ENCODE results near the gene ACAD9.
"Not testable (repeated sequence)": the region's sequence is repeated elsewhere in the genome, so short reads cannot be mapped to it uniquely, and the experiment has no call there.

DNA sequence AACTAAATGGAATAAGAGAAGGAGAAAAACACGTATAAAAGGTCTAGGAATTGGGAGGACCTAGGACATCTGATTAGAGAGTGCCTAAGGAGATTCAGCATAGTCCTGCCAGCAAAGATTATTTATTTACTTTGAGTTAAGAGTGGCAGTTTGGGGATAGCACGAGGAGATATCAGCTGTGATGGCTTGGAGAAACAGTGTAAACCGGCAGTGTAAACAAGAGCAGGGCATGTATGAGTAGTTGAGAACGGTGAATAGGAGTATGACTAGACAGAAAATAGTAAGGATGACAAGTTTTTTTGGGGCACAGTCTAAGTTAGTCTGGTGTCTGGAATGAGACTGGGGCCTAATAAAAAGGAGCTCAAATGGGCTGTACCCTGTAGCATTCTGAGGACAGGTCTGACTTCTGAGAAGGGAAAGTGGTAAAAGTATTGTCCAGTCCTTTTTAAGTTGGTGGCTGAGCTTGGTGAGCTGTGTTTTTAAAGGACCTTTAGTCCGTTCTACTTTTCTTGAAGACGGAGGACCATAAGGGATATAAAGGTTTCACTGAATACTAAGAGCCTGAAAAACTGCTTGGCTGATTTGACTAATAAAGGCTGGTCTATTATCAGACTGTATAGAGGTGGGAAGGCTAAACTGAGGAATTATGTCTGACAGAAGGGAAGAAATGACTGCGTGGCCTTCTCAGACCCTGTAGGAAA is 49.3 kb upstream of the ACAD9 start:
- not testable (repeated sequence) for TF ChIP-seq CTCF, POLR2A (IDR thresholded peaks at IDR 0.05)
